Myocyte (in vitro differentiated cells): Measurements from ENCODE around the gene RDH12. TPM values are rescaled to one million over a fixed set of nuclear protein-coding genes. Genes with fewer than 3 reads are reported as not detected.

Experiments used
- DNase-seq: peaks from one replicate; pipeline ENCODE4 v3.0.0-alpha.2; 2012; ENCODE audit warnings: low read depth
- total RNA-seq: library from RNA; depleted of rRNA; stranded (reverse); fragments of >200 nt; gene quantifications from 2 replicates; pipeline ENCODE4 v1.2.3, GENCODE V29; 2014

The RDH12 gene
- total RNA-seq, 1 donor from 2014 or later: not detected

- no peak for DNase-seq
Observed at GRCh38 chr14:67746927-67747326, 45.2 kb downstream of the RDH12 start.

- no peak for DNase-seq
Observed at GRCh38 chr14:67748312-67748711, 46.6 kb downstream of the RDH12 start.

GRCh38 chr14:67749341-67750084 is 47.8 kb downstream of the RDH12 start:
- DNase-seq: no peak

- DNase-seq: no peak
Observed at GRCh38 chr14:67756496-67756895, 54.8 kb downstream of the RDH12 start.

DNA sequence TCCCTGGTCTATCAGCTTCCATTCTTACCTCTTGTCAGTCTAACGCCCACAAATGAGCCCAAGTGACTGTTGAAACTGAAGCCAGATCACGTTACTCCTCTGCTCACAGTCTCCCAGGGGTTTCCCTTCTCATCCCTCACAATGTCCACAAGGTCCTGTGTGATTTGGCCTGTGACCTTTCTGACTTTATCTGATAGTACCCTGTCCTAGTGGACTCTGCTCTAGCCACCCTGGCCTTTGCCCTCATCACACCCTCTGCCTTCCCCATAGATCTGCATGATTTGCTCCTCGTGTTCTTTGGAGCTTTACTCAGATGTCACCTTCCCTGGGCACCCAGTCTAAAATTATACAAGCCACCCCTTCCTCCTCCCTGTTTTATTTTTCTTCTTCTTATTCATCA is 55.5 kb downstream of the RDH12 start:
- DNase-seq: no peak

- DNase-seq: no peak
Observed at GRCh38 chr14:67759916-67760315, 58.2 kb downstream of the RDH12 start.

GRCh38 chr14:67762051-67762450 is 60.4 kb downstream of the RDH12 start:
- DNase-seq: no peak

DNA sequence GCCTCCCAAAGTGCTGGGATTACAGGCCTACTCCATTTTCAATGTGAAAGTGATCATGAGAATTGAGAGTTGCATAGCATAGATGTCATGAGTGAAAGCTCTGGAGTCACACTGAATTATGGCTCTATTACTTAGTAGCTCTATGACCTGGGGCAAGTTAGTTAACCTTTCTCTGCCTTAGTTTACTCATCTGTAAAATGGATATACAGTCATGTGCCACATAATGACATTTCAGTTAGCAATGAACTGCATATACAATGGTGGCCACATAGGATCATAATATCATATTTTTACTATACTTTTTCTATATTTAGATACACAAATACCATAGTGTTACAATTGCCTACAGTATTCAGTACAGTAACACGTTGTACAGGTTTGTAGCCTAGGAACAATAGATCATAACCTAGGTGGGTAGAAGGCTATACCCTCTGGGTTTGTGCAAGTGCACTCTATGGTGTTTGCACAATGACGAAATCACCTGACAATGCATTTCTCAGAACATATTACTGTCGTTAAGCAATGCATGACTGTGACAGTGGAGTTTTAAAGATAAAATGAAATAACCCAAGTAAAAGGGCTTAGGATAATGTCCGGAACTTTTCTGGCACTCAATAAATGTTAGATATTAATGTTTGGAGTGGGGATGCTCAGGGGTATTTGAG is 61.6 kb downstream of the RDH12 start:
- DNase-seq: no peak

DNA sequence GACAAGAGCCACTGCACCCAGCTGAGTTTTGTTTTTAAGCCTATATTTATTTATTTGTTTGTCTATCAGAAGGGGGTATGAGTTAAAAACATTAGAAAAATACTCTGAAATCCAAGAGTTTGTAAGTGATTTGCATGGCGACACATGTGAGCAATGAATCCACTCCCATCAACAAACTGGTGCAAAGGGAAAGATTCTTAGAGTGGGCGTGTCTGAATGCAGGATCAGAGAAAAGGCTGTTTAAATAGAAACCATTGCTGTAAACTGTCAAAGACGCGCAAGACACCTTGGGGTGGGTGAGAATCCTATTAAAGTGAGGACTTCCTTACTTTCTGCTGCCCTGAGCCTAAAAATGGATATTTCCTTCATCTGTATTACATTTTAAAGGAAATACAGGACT is 62.8 kb downstream of the RDH12 start:
- no peak for DNase-seq

- no peak for DNase-seq
Observed at GRCh38 chr14:67765192-67765834, 63.6 kb downstream of the RDH12 start.

DNA sequence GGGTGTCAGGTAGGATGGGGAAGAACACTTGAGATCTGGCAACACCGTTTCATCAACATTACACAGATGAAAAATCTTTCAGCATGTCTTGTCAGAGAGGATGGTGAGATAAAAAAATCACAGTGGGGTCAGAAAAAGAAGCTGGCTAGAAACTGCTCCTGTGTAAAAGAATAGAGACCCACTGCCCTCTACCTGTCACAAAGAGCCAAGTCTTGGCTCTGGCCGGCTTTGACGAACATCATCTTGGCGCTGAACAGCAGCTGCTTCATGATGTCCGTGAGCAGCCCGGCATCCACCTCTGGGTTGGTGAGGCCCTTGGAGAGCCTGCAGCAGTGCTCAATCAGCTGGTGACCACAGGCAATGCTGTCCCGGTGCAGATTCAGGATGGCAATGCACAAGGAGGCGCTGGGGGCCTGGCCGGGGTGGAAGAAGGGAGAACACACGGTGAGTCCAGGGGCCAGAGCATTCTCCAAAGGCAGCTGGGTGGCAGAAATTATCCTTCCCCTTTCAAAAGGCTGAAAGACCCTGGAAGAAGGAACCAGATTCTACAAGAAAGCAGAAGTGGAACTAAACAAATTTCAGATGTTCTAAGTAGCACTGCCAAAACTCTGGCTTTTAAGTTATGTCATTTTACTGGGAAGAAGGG is 64.5 kb downstream of the RDH12 start:
- no peak for DNase-seq

DNA sequence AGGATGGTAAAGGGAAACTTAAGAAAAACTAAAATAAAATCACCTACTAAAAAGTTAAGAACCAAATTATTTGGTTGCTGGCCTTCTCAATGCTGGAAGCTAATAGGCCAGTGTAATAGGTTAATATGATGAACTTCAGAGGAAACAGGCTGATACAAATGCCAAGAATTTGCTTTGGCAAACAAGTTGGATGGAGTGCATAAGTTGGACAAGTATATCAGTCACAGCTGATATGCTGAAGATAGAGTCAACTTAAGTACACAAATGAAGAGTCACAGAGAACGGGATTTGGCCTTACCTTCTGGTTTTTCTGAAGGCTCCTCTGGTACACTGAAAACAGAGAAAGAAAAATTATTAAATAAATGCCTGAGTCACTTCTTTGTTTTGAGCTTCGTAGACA is 66.5 kb downstream of the RDH12 start:
- no peak for DNase-seq

- DNase-seq: no peak
Observed at GRCh38 chr14:67773844-67774377, 72.2 kb downstream of the RDH12 start.

DNA sequence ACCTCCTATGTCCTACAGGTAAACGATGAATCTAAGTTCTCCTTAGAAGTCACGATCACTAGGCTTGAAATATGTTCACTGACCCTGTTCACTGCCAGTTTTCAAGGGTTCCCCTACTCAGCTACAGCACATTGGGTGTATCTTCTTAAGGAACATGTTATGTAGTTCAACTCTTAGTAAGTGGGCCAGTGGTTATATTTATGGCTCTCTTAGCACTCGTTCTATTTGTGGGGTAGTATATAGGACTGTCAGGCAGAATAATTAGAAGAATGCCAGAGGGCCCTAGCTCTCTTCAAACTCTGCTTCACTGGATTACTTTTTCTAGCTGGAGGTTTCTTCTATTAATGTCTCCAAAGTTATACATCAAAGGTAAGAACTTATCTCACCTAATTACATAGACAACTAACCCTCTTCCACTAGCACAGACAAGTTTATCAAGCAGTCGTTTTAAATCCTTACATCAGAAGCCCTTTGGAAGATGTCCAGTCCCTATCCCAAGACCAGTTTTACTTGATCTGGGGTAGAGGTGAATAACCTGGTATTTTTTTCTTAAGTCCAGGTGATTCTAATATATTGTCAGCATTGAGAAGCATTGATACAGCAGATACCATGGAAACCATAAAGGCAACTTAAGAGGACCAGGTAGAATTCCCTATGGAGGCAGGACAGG is 75.1 kb downstream of the RDH12 start:
- DNase-seq: no peak

GRCh38 chr14:67778792-67779191 is 77.1 kb downstream of the RDH12 start:
- no peak for DNase-seq

- no peak for DNase-seq
Observed at GRCh38 chr14:67782090-67782489, 80.4 kb downstream of the RDH12 start.

Other genes with a start within 250 kb of the RDH12 start
- gene TMEM229B, start 213.2 kb upstream of the RDH12 start, total RNA-seq: 1.4 TPM in 2 replicates
- gene PLEKHH1, start 168.6 kb upstream of the RDH12 start, total RNA-seq: 0.05 TPM in 1 of 2 replicates, not detected in the other
- gene PIGH, start 101.6 kb upstream of the RDH12 start, total RNA-seq: 8.9 and 14.5 TPM in 2 replicates
- gene ARG2, start 82.0 kb upstream of the RDH12 start, total RNA-seq: 0.88 and 3.8 TPM in 2 replicates
- gene VTI1B, start 27.3 kb upstream of the RDH12 start, total RNA-seq: 38.4 and 41.6 TPM in 2 replicates
- 79.9 and 105 TPM in 2 replicates for gene RDH11, start 6.1 kb upstream of the RDH12 start, total RNA-seq
- 21.9 and 22.5 TPM in 2 replicates for gene ZFYVE26, start 114.7 kb downstream of the RDH12 start, total RNA-seq
- 7.2 and 70.0 TPM in 2 replicates for gene RAD51B, start 117.9 kb downstream of the RDH12 start, total RNA-seq